Gastrocnemius medialis (tissue), 4 donors: ENCODE measurements around the gene TOR1B.

Source experiments
- CTCF ChIP-seq, 5 experiments: fragments of 450-650 bp in 3 of 5; fragments of 200-600 bp in 2 of 5; sonication (generic) in 2 of 5; IDR thresholded peaks in 4 of 5; conservative IDR thresholded peaks in 1 of 5; 1 replicate in 4 of 5; 2 replicates in 1 of 5; pipeline ENCODE4 v1.5.1; 2016 to 2019; ENCODE audit warnings: antibody characterized with exemption in 5 of 5, mild to moderate bottlenecking in 3 of 5, moderate library complexity in 3 of 5
- POLR2A ChIP-seq, 2 donors: fragments of 450-650 bp; IDR thresholded peaks; one replicate each; pipeline ENCODE4 v1.6.1; 2017; ENCODE audit warnings: antibody characterized with exemption in 2 of 2, mild to moderate bottlenecking in 2 of 2, moderate library complexity in 2 of 2

GRCh38 chr9:129850821-129851550, 48.0 kb downstream of the TOR1B start:
- TF ChIP-seq POLR2A (IDR thresholded peaks at IDR 0.05) (no peak), CTCF (IDR thresholded peaks at IDR 0.05 in 4 of 5, conservative IDR thresholded peaks at IDR 0.05 in 1 of 5) (no peak)
